Measurements from ENCODE around the gene ACCSL.

DNA sequence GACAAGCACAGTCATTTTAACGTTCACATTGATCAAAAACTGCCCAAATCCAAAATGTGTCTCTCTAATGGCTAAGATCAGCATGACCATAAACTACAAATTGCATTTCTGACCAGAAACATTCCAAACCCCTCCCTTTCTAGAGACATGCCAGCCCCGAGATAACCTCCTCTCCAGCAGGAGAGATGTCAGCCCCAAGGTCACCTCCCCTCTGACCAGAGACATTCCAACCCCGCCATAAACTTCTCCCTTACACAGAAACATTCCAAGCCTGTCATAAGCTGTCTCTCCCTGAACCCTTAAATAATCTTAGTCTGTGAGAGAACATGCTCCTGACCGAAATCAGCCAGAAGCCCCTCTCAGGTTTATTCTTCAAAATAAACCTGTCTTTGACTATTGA, 41.1 kb downstream of the ACCSL start:
- TF ChIP-seq POLR2AphosphoS5 (IDR thresholded peaks at IDR 0.05; ENCODE audit: low read depth, low read length) (no peak), TAF1 (IDR thresholded peaks at IDR 0.05; ENCODE audit: borderline replicate concordance, insufficient read depth, low read length) (no peak), FOXP2 (optimal IDR thresholded peaks at IDR 0.05; ENCODE audit: borderline replicate concordance, extremely low read depth, extremely low read length, insufficient read depth) (no peak)

All from PFSK-1 (cell line).